Keratinocyte (primary cell): ENCODE measurements around the gene ADGRD1. TPM values are rescaled to one million over a fixed set of nuclear protein-coding genes. Genes with fewer than 3 reads are reported as not detected.

Source experiments
- DNase-seq: peaks from one replicate; pipeline ENCODE4 v3.0.0-alpha.2; 2011; ENCODE audit warnings: low read depth, missing footprints, low spot score
- FAIRE-seq: peaks from 2 replicates; lab custom pipeline; 2011; peaks lifted over from hg19 to GRCh38; lab: Jason Lieb, UNC
- H2AFZ ChIP-seq: 2 replicates; pipeline ENCODE4 v1.6.0; 2012; ENCODE audit warnings: low read length, control low read depth, inconsistent platforms; ENCODE audit not compliant: control insufficient read depth
- H3K27ac ChIP-seq: 2 replicates; pipeline ENCODE4 v1.5.1; 2011; ENCODE audit warnings: low read length; ENCODE audit not compliant: control insufficient read depth, insufficient read depth
- H3K27me3 ChIP-seq: 3 replicates; pipeline ENCODE4 v1.6.0; 2011; ENCODE audit warnings: low read length; ENCODE audit not compliant: control insufficient read depth, insufficient read depth; ENCODE audit errors: extremely low read depth
- H3K36me3 ChIP-seq, 2 experiments: 2 replicates in 1 of 2; 3 replicates in 1 of 2; pipeline ENCODE4 v1.5.1; 2011; ENCODE audit warnings: low read length in 2 of 2, mild to moderate bottlenecking in 1 of 2; ENCODE audit not compliant: control insufficient read depth in 2 of 2, insufficient read depth in 2 of 2; ENCODE audit errors: extremely low read depth in 1 of 2
- H3K4me1 ChIP-seq: 3 replicates; pipeline ENCODE4 v1.5.1; 2011; ENCODE audit warnings: low read length; ENCODE audit not compliant: control insufficient read depth, insufficient read depth; ENCODE audit errors: extremely low read depth
- H3K4me2 ChIP-seq: 3 replicates; pipeline ENCODE4 v1.6.0; 2011; ENCODE audit warnings: low read depth, low read length; ENCODE audit not compliant: control insufficient read depth, insufficient read depth; ENCODE audit errors: extremely low read depth
- H3K4me3 ChIP-seq, 3 experiments: fragments of 200-600 bp in 1 of 3; sonication (generic) in 1 of 3; 2 replicates in 2 of 3; 3 replicates in 1 of 3; pipeline ENCODE4 v1.5.1; 2011 to 2016; ENCODE audit warnings: low read length in 3 of 3, mild to moderate bottlenecking in 3 of 3, control low read depth in 2 of 3, inconsistent platforms in 1 of 3, low read depth in 1 of 3, mixed read lengths in 1 of 3, mixed run types in 1 of 3, moderate library complexity in 1 of 3; ENCODE audit not compliant: control insufficient read depth in 2 of 3, insufficient read depth in 2 of 3; ENCODE audit errors: extremely low read depth in 1 of 3
- H3K79me2 ChIP-seq: 2 replicates; pipeline ENCODE4 v1.6.0; 2012; ENCODE audit warnings: low read length; ENCODE audit not compliant: control insufficient read depth, insufficient read depth
- H3K9ac ChIP-seq: 3 replicates; pipeline ENCODE4 v1.6.0; 2011; ENCODE audit warnings: low read length; ENCODE audit not compliant: control insufficient read depth, insufficient read depth; ENCODE audit errors: extremely low read depth
- H3K9me1 ChIP-seq: 3 replicates; pipeline ENCODE4 v1.6.0; 2011; ENCODE audit warnings: low read length; ENCODE audit not compliant: control insufficient read depth, insufficient read depth; ENCODE audit errors: extremely low read depth
- H3K9me3 ChIP-seq: 2 replicates; pipeline ENCODE4 v1.5.1; 2012; ENCODE audit warnings: low read depth, low read length; ENCODE audit not compliant: control insufficient read depth
- H4K20me1 ChIP-seq: 3 replicates; pipeline ENCODE4 v1.6.0; 2011; ENCODE audit warnings: low read length; ENCODE audit not compliant: control insufficient read depth, insufficient read depth; ENCODE audit errors: extremely low read depth
- EZH2 ChIP-seq: IDR thresholded peaks from one replicate; pipeline ENCODE4 v1.6.1; 2012; ENCODE audit warnings: inconsistent platforms, mild to moderate bottlenecking, low read length, moderate library complexity
- dilution Hi-C: fragments of 300-500 bp; cut with MboI; formaldehyde crosslinking; loops from one replicate; pipeline ENCODE4 v1.7.0; 2020; ENCODE audit warnings: low sequenced_read_pairs; ENCODE audit not compliant: extremely low pct_ligation_motif_present
- polyA plus RNA-seq, 5 experiments: library from polyadenylated mRNA; depleted of rRNA in 3 of 5; stranded (reverse) in 3 of 5; stranded (forward) in 1 of 5; unstranded in 1 of 5; fragments of >200 nt; gene quantifications; 1 replicate in 1 of 5; 2 replicates in 3 of 5; 3 replicates in 1 of 5; pipeline versions ENCODE4 v1.2.1 to v1.2.3, GENCODE V29; 2011 to 2012; ENCODE audit warnings: missing spikeins in 2 of 5, low read depth in 1 of 5, low replicate concordance in 1 of 5
- TF ChIP-seq, protein P1 (sequence below), 3 experiments: IDR thresholded peaks in 1 of 3; conservative IDR thresholded peaks in 1 of 3; optimal IDR thresholded peaks in 1 of 3; 2 replicates in 2 of 3; 3 replicates in 1 of 3; pipeline versions ENCODE3 to v1.5.1; 2011; ENCODE audit warnings: low read length in 3 of 3, mild to moderate bottlenecking in 3 of 3, moderate library complexity in 2 of 3, control low read depth in 1 of 3, inconsistent platforms in 1 of 3; ENCODE audit not compliant: insufficient read depth in 2 of 3; ENCODE audit errors: extremely low read depth in 1 of 3

The ADGRD1 gene
- polyA plus RNA-seq, 1 donor (not counting 4 experiments of a cell fraction or from before 2014, with no cell fraction given) = not detected

DNA sequence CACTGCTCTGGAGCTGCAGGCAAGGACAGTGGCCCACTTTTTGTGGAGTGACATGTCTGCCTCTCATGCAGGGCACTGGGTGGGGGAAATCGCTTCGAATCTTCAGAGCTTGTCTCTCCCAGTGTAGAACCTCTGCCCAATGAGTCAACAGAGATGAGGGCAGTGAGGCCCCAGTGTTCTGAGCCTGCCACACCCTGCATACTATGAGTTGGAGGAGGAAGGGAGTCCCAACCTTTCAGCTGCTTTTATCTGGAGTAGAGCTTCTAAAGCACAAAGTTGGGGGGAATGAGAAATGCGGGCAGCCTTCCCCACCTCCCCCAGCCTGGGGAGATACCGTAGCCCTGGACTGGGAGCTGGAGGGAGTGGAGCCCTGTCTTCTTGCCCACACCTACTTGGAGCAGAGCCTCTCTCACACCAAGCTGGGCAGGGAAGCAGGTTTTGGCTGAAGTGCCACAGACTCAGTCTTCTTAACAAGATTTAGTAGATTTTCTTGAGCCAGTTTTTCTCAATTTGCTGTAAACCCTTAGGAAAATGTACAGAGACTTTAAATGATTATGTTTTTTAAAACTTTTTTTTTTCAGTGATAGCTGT, 159.1 kb downstream of the ADGRD1 start:
- H2AFZ ChIP-seq = no peak overlapping the region
- H3K9me3 ChIP-seq = no peaks in the 10 kb centered on the region
- no peak for TF ChIP-seq EZH2
- TF ChIP-seq, protein P1, sequence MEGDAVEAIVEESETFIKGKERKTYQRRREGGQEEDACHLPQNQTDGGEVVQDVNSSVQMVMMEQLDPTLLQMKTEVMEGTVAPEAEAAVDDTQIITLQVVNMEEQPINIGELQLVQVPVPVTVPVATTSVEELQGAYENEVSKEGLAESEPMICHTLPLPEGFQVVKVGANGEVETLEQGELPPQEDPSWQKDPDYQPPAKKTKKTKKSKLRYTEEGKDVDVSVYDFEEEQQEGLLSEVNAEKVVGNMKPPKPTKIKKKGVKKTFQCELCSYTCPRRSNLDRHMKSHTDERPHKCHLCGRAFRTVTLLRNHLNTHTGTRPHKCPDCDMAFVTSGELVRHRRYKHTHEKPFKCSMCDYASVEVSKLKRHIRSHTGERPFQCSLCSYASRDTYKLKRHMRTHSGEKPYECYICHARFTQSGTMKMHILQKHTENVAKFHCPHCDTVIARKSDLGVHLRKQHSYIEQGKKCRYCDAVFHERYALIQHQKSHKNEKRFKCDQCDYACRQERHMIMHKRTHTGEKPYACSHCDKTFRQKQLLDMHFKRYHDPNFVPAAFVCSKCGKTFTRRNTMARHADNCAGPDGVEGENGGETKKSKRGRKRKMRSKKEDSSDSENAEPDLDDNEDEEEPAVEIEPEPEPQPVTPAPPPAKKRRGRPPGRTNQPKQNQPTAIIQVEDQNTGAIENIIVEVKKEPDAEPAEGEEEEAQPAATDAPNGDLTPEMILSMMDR (optimal IDR thresholded peaks at IDR 0.05 in 1 of 3, IDR thresholded peaks at IDR 0.05 in 1 of 3, conservative IDR thresholded peaks at IDR 0.05 in 1 of 3; ENCODE audit: extremely low read depth in 1 of 3, insufficient read depth in 2 of 3, low read length in 3 of 3) = no peak
- H3K36me3 ChIP-seq = no peaks in the 10 kb centered on the region
- H3K79me2 ChIP-seq = no peaks in the 10 kb centered on the region
- no peaks in the 10 kb centered on the region for H3K4me1 ChIP-seq
- dilution Hi-C loops = no loop called here
- no peak overlapping the region for H3K4me3 ChIP-seq
- H3K27ac ChIP-seq = no peak overlapping the region
- no peak overlapping the region for H3K9ac ChIP-seq
- FAIRE-seq = no peak
- no peaks in the 10 kb centered on the region for H4K20me1 ChIP-seq
- no peak for DNase-seq
- no peaks in the 10 kb centered on the region for H3K9me1 ChIP-seq
- H3K4me2 ChIP-seq = no peak overlapping the region
- no peaks in the 10 kb centered on the region for H3K27me3 ChIP-seq

- H2AFZ ChIP-seq = no peak overlapping the region
- no peak overlapping the region for H3K4me3 ChIP-seq
- no peak for TF ChIP-seq EZH2
- TF ChIP-seq, protein P1 (optimal IDR thresholded peaks at IDR 0.05 in 1 of 3, IDR thresholded peaks at IDR 0.05 in 1 of 3, conservative IDR thresholded peaks at IDR 0.05 in 1 of 3; ENCODE audit: extremely low read depth in 1 of 3, insufficient read depth in 2 of 3, low read length in 3 of 3) = no peak
- H3K27ac ChIP-seq = no peak overlapping the region
- no peaks in the 10 kb centered on the region for H4K20me1 ChIP-seq
- H3K79me2 ChIP-seq = no peaks in the 10 kb centered on the region
- dilution Hi-C loops = no loop called here
- H3K9ac ChIP-seq = no peak overlapping the region
- H3K4me2 ChIP-seq = no peak overlapping the region
- H3K36me3 ChIP-seq = no peaks in the 10 kb centered on the region
- H3K27me3 ChIP-seq = no peaks in the 10 kb centered on the region
- H3K9me1 ChIP-seq = no peaks in the 10 kb centered on the region
- no peaks in the 10 kb centered on the region for H3K4me1 ChIP-seq
- DNase-seq (no peak), FAIRE-seq (no peak)
- no peaks in the 10 kb centered on the region for H3K9me3 ChIP-seq
Observed at GRCh38 chr12:131113568-131114270, 160.0 kb downstream of the ADGRD1 start.
